HUES6 (cell line): Measurements from ENCODE around the gene CPT1B.
"Not testable (repeated sequence)": the region's sequence is repeated elsewhere in the genome, so short reads cannot be mapped to it uniquely, and the experiment has no call there.

ENCODE experiments used
- H3K27ac ChIP-seq: 2 replicates; pipeline ENCODE4 v1.7.0; 2013; ENCODE audit warnings: low read depth, mild to moderate bottlenecking, low read length, inconsistent platforms
- H3K27me3 ChIP-seq: 2 replicates; pipeline ENCODE4 v1.6.1; 2013; ENCODE audit warnings: low read length; ENCODE audit not compliant: control insufficient read depth, insufficient read depth
- H3K36me3 ChIP-seq: 2 replicates; pipeline ENCODE4 v1.6.1; 2013; ENCODE audit warnings: low read length; ENCODE audit not compliant: control insufficient read depth, insufficient read depth
- H3K4me1 ChIP-seq: 2 replicates; pipeline ENCODE4 v1.6.1; 2013; ENCODE audit warnings: low read length; ENCODE audit not compliant: control insufficient read depth, insufficient read depth
- H3K4me3 ChIP-seq: 2 replicates; pipeline ENCODE4 v1.5.1; 2013; ENCODE audit warnings: low read depth, low read length
- H3K9ac ChIP-seq: one replicate; pipeline ENCODE4 v1.6.1; 2013; ENCODE audit warnings: mild to moderate bottlenecking, low read length
- H3K9me3 ChIP-seq: 2 replicates; pipeline ENCODE4 v1.6.1; 2013; ENCODE audit warnings: low read depth, low read length; ENCODE audit not compliant: control insufficient read depth, insufficient read depth

Gene CPT1B

DNA sequence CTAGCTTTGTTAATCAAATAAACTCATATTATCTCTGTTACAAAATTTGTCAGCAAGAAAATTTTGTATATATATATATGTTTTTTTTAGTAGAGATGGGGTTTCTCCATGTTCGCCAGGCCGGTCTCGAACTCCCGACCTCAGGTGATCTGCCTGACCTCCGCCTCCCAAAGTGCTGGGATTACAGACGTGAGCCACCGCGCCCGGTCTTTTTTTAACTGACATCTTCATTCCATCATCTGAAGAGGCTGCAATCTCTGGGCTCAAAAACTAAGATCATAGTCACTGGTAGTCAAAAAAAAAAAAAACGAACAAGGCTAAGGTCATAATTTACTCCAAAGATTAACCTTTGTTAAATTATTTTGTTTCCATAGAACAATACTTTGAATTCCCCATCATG is 37.8 kb downstream of the CPT1B start:
- H3K4me1 ChIP-seq = no peaks in the 10 kb centered on the region
- no peak overlapping the region for H3K27ac ChIP-seq
- H3K9me3 ChIP-seq = no peaks in the 10 kb centered on the region

DNA sequence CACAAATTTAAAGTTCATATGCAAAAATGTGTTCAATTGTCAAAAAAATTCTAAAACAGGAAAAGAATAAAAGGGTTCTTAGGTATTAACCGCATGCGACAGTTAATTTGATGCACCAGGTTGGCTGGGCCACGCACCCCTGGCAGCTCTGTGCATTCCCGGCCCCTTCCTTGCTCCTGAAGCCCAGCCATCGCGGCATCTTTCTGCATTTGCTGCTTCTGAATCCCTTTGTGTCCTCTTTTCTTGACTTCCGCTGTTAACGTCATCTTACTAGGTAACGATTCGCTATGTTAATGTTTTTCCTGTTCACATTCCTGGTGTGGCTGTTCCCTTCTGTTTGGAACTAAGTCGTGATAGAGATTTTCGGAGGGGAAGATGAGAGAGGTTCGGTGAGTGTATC is 40.5 kb downstream of the CPT1B start:
- H3K4me1 ChIP-seq = peaks cover 8% of the 10 kb centered on the region; the same call in 1 of the 2 replicates

More for the DNA sequence above, 37.8 kb downstream of the CPT1B start:
- peaks cover 12% of the 10 kb centered on the region for H3K27me3 ChIP-seq
- H3K4me3 ChIP-seq = no peak overlapping the region
- H3K36me3 ChIP-seq = no peaks in the 10 kb centered on the region
- no peak overlapping the region for H3K9ac ChIP-seq

DNA sequence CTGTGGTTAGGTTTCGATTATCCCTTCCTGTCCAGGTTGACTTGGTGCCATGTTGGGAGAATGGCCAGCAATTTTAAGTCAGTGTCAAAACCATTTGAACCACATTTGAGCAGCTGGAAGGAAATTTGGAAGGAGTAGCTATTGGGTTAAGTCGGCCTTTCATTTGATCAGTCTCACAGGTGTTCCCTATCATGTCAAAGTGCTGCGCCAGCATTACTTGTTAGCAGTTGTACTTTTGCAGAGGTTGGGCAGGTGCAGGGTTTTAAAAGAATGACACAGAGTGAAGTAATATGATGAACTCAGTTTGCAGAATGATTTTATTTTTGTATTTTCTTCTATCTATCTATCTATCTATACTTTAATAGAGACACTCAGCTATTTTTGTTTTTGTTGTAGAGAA is 42.0 kb downstream of the CPT1B start:
- Histone ChIP-seq H3K9me3 (no peaks in the 10 kb centered on the region), H3K4me1 (peaks cover 10% of the 10 kb centered on the region), H3K27ac (no peak overlapping the region)

More for the DNA sequence above, 40.5 kb downstream of the CPT1B start:
- Histone ChIP-seq H3K9me3 (no peaks in the 10 kb centered on the region), H3K9ac (no peak overlapping the region), H3K27me3 (peaks cover 14% of the 10 kb centered on the region), H3K27ac (no peak overlapping the region), H3K4me3 (no peak overlapping the region), H3K36me3 (no peaks in the 10 kb centered on the region)

DNA sequence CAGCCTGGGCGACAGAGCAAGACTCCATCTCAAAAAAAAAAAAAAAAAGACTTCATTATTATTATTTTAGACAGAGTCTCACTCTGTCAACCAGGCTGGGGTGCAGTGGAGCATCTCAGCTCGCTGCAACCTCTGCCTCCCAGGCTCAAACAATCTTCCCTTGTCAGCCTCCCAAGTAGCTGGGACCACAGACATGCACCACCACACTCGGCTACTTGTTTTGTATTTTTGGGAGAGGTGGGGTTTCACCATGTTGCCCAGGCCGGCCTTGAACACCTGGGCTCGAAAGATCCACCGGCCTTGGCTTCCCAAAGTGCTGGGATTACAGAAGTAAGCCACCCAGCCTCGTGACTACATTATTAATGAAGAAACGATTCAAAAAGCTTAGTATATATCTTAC is 43.1 kb downstream of the CPT1B start:
- H3K9ac ChIP-seq = no peak overlapping the region
- no peak overlapping the region for H3K4me3 ChIP-seq
- no peaks in the 10 kb centered on the region for H3K9me3 ChIP-seq
- H3K27ac ChIP-seq = no peak overlapping the region
- peaks cover 13% of the 10 kb centered on the region for H3K4me1 ChIP-seq
- H3K36me3 ChIP-seq = no peaks in the 10 kb centered on the region
- peaks cover 41% of the 10 kb centered on the region for H3K27me3 ChIP-seq

More for the DNA sequence above, 42.0 kb downstream of the CPT1B start:
- H3K27me3 ChIP-seq = peaks cover 30% of the 10 kb centered on the region
- H3K4me3 ChIP-seq = no peak overlapping the region
- H3K9ac ChIP-seq = no peak overlapping the region
- no peaks in the 10 kb centered on the region for H3K36me3 ChIP-seq

DNA sequence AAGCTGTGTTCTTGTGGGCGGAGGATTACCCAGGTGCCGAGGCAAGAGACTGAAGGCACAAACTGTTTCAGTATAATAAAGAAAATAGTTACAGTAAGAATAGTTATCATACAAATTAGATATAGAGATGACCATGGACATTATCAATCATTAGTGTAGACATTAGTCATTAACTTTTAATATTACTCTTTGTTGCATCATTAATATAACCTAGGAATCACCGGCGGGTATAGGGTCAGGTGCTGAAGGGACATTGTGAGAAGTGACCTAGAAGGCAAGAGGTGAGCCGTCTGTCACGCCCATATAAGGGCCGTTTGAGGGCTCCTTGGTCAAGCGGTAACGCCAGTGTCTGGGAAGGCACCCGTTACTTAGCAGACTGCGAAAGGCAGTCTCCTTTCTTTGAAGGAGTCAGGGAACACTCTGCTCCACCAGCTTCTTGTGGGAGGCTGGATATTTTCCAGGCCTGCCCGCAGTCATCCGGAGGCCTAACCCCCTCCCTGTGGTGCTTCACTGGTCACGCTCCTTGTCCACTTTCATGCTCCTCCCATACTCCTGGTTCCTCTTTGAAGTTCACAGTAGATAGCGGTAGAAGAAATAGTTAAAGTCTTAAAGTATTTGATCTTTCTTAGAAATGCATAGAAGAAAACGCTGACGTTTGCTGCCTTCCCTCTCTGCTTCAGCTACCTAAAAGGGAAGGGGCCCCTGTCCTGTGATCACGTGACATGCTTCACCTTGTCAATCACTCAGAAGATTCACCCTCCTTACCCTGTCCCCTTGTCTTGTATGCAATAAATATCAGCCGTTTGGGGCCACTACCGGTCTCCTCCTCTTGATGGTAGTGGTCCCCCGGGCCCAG is 44.1 kb downstream of the CPT1B start:
- not testable (repeated sequence) for H3K4me3 ChIP-seq, H3K9me3 ChIP-seq, H3K27ac ChIP-seq, H3K9ac ChIP-seq, H3K36me3 ChIP-seq
- Histone ChIP-seq H3K27me3 (peaks cover 51% of the 10 kb centered on the region), H3K4me1 (peaks cover 13% of the 10 kb centered on the region)

DNA sequence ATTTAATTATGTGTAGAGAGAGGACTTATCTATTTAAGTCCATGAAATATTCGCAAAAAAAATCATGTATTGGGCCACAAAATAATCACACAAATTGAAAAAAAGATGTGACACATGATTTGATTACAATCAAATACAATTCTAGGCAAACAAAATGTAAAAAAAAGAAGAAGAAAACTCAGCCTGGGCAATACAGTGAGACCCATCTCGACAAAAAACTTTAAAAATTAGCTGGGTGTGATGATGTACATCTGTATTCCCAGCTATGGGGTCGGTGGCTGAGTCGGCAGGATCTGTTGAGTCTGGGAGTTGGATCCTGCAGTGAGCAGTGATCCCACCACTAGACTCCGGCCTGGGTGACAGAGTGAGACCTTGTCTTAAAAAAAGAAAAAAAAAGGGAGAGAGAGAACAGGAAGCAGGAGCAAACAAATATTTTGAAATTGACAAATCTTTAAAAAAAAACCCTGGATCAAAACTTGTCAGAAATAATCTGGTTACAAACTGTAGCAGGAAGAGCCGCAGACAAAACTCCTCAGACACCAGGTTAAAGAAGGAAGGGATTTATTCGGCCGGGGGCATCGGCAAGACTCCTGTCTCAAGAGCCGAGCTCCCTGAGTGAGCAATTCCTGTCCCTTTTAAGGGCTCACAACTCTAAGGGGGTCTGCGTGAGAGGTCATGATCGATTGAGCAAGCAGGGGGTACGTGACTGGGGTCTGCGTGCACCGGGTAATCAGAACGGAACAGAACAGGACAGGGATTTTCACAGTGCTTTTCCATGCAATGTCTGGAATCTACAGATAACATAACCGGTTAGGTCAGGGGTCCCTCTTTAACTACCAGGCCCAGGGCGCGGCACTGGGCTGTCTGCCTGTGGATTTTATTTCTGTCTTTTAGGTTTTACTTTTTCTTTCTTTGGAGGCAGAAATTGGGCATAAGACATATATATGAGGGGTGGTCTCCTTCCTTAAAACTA is 45.1 kb downstream of the CPT1B start:
- Histone ChIP-seq H3K27me3 (peaks cover 61% of the 10 kb centered on the region), H3K36me3 (no peaks in the 10 kb centered on the region), H3K9me3 (no peaks in the 10 kb centered on the region), H3K27ac (no peak overlapping the region; the same call in 1 of the 2 replicates), H3K4me1 (peaks cover 13% of the 10 kb centered on the region), H3K9ac (no peak overlapping the region), H3K4me3 (no peak overlapping the region)

DNA sequence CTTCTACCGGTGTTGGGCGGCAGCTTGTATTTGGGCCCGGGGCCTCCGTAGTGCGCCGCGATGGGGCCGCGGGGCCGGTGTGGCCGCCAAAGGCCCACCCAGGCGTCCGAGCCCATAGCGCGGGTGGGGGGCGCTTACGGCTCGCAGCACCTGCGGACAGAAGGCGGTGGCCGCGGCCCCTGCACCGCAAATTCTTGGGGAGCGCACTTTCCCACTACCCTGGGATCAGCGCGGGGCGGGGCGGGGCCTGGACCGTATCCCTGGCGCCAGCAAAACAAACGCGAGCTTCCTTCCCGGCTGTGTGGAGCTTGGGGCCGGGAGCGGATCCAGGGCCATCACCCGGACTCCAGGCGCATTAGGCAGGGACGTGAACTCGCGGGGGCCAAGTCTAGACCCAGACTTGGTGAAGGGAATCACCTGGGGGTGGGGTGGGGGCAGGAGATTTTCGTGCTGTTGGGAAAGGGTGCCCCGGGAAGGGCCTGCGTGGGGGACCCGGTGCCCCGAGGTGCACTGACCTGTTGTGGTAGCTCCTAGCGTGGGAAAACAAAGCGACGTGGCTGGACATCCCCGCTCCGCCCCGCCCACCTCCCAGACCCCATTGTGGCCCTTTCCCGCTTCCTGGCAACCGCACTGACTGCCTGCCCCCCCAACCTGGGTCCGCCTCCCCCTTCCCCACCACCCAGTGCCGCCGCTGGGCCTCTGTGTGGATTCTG is 46.1 kb downstream of the CPT1B start:
- H3K27ac ChIP-seq = no peak overlapping the region
- H3K4me1 ChIP-seq = peaks cover 13% of the 10 kb centered on the region
- no peaks in the 10 kb centered on the region for H3K9me3 ChIP-seq
- H3K27me3 ChIP-seq = peaks cover 71% of the 10 kb centered on the region
- H3K4me3 ChIP-seq = peak overlapping the region; percentile 75
- no peak overlapping the region for H3K9ac ChIP-seq
- H3K36me3 ChIP-seq = no peaks in the 10 kb centered on the region

DNA sequence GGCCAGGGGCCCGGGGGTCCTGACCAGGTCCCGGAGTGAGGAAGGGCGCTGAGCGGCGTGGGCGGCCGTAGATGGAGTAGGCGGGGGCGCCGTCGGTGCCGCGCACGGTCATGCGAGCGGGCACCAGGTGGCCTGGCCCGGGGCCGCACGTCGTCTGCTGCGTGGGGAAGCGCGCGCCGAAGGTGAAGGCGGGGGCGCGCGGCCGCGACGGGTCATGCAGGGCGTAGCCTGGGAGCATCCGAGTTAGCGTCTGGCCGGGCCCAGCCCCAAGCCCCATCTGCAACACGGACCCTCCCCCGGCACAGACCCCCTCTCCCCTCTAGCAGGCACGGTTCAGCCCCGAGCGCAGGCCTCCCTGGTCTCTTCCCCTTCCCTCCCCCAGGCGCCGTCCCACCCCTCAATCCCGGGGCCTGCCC is 46.7 kb downstream of the CPT1B start:
- H3K27me3 ChIP-seq = peaks cover 76% of the 10 kb centered on the region
- H3K4me1 ChIP-seq = peaks cover 18% of the 10 kb centered on the region
- H3K4me3 ChIP-seq = peak overlapping the region; percentile 75

DNA sequence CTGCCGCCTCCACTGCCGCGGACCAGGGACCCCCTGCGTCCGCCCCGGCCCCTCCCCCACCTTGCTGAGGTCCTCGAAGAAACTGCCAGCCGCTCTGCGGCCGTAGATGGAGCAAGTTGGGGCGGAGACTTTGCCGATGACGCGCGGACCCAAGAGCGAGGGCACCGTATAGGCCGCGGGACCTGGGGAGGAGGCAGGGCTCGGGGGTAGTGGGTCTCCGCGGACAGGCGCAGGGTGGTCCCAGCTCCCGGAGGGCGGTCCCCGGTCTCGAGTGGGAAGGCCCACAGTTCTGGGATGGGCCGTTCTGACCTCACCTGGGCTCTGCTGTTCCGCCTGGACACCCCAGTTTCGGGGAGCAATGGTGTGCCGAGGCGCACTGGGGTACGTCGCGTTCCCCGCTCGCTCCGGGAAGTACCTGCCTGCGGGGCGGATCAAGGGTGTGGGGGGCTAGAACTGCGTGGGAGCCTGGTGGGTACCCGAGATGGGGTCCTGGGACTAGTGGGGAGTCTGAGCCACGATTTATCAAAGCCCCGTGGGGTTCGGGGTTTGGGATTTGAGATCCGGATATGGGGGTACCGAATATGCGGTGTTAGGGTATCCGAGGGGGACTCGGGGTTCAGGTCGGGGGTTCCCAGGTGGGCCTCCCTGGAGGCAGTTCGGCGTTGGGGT is 47.2 kb downstream of the CPT1B start:
- H3K27ac ChIP-seq = no peak overlapping the region
- H3K9me3 ChIP-seq = no peaks in the 10 kb centered on the region
- H3K4me3 ChIP-seq = peak overlapping the region; percentile 75
- peak overlapping the region; percentile 65 for H3K9ac ChIP-seq
- peaks cover 77% of the 10 kb centered on the region for H3K27me3 ChIP-seq
- peaks cover 19% of the 10 kb centered on the region for H3K4me1 ChIP-seq
- no peaks in the 10 kb centered on the region for H3K36me3 ChIP-seq

More for the DNA sequence above, 46.7 kb downstream of the CPT1B start:
- H3K9me3 ChIP-seq = no peaks in the 10 kb centered on the region
- H3K36me3 ChIP-seq = no peaks in the 10 kb centered on the region
- H3K9ac ChIP-seq = no peak overlapping the region
- no peak overlapping the region for H3K27ac ChIP-seq

DNA sequence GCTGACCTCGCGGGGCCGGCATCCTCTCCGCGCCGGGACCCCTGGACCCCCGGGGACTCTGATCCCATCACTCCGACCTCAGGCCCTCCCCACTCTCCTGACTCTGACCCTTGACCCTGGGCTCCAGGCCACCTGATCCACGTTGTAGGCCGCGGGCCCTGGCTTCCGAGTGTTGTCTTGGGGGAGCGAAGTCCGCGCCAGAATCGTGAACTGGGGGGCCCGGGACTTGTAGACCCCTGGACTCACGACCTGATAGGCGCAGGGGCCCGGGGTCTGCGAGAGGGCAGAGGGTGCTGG is 47.7 kb downstream of the CPT1B start:
- Histone ChIP-seq H3K27me3 (peaks cover 77% of the 10 kb centered on the region), H3K9ac (peak overlapping the region; percentile 42), H3K27ac (no peak overlapping the region), H3K36me3 (no peaks in the 10 kb centered on the region), H3K9me3 (no peaks in the 10 kb centered on the region), H3K4me3 (peak overlapping the region; percentile 75), H3K4me1 (peaks cover 19% of the 10 kb centered on the region)
